PC-3 (cell line): ENCODE data around the gene TESK2. TPM values are rescaled to one million over a fixed set of nuclear protein-coding genes. Genes with fewer than 3 reads are reported as not detected.
A peak's percentile ranks its signal among the peaks of the same experiment; 100 is the strongest.

Experiments
- ATAC-seq: fragments of 200-7000 bp; cut with Tn5 transposase; 2 replicates; pipeline ENCODE4 v1.9.1; 2020; ENCODE audit warnings: mild to moderate bottlenecking, moderate library complexity
- BruUV-seq: library from RNA; stranded (reverse); fragments of 400-500 nt; replicated peaks from 2 replicates; lab custom pipeline; 2021; lab: Mats Ljungman, UMichigan
- CTCF ChIA-PET: fragments of 300-600 bp; sonication (Branson Sonifier 250); formaldehyde crosslinking; loops from one replicate; lab custom pipeline; 2022; ENCODE audit warnings: antibody characterized with exemption; lab: Charles Lee
- POLR2A ChIA-PET: fragments of 300-600 bp; sonication (Branson Sonifier 250); formaldehyde crosslinking; loops from one replicate; lab custom pipeline; 2022; ENCODE audit warnings: antibody characterized with exemption; ENCODE audit not compliant: unreplicated experiment; lab: Charles Lee
- DNase-seq: peaks from one replicate; pipeline ENCODE4 v3.0.0-alpha.2; 2015
- H2AFZ ChIP-seq: fragments of 300-600 bp; sonication (generic); 2 replicates; pipeline ENCODE4 v1.6.0; 2016; ENCODE audit warnings: antibody characterized with exemption, low read length
- H3F3A ChIP-seq: fragments of 300-600 bp; sonication (generic); one replicate; pipeline ENCODE4 v1.6.0; 2017; ENCODE audit warnings: antibody characterized with exemption, low read length, control low read depth, mild to moderate bottlenecking; ENCODE audit not compliant: unreplicated experiment
- H3K27ac ChIP-seq: fragments of 300-600 bp; sonication (generic); 2 replicates; pipeline ENCODE4 v1.5.1; 2016; ENCODE audit warnings: mild to moderate bottlenecking, low read length
- H3K27me3 ChIP-seq: fragments of 300-600 bp; sonication (generic); 2 replicates; pipeline ENCODE4 v1.6.1; 2016; ENCODE audit warnings: low read length, mixed read lengths
- H3K36me3 ChIP-seq: fragments of 300-600 bp; sonication (generic); 2 replicates; pipeline ENCODE4 v1.6.1; 2016; ENCODE audit warnings: low read depth, mixed run types, low read length, mixed read lengths
- H3K4me1 ChIP-seq: fragments of 300-600 bp; sonication (generic); 2 replicates; pipeline ENCODE4 v1.5.1; 2016; ENCODE audit warnings: low read length; ENCODE audit not compliant: insufficient read depth
- H3K4me2 ChIP-seq: fragments of 300-600 bp; sonication (generic); 2 replicates; pipeline ENCODE4 v1.6.0; 2016; ENCODE audit warnings: low read length
- H3K4me3 ChIP-seq: fragments of 300-600 bp; sonication (generic); 2 replicates; pipeline ENCODE4 v1.5.1; 2016; ENCODE audit warnings: mild to moderate bottlenecking, low read length, mixed read lengths
- H3K79me2 ChIP-seq: fragments of 300-600 bp; sonication (generic); 2 replicates; pipeline ENCODE4 v1.6.1; 2017; ENCODE audit warnings: low read length, mixed read lengths
- H3K9ac ChIP-seq: fragments of 300-600 bp; sonication (generic); 2 replicates; pipeline ENCODE4 v1.6.0; 2016; ENCODE audit warnings: mild to moderate bottlenecking, low read length
- H3K9me2 ChIP-seq: fragments of 300-600 bp; sonication (generic); replicated peaks from 2 replicates; pipeline ENCODE4 v1.6.1; 2016; ENCODE audit warnings: mixed run types, low read length, mixed read lengths
- H3K9me3 ChIP-seq: fragments of 300-600 bp; sonication (generic); 2 replicates; pipeline ENCODE4 v1.6.1; 2016; ENCODE audit warnings: low read length, mixed read lengths
- H4K20me1 ChIP-seq: fragments of 300-600 bp; sonication (generic); 2 replicates; pipeline ENCODE4 v1.6.1; 2016; ENCODE audit warnings: low read length, mixed read lengths
- CTCF ChIP-seq: fragments of 300-600 bp; sonication (generic); conservative IDR thresholded peaks from 2 replicates; pipeline ENCODE4 v1.5.1; 2017; ENCODE audit warnings: antibody characterized with exemption, low read depth, mild to moderate bottlenecking, low read length
- EZH2 ChIP-seq: fragments of 300-600 bp; sonication (generic); IDR thresholded peaks from one replicate; pipeline ENCODE4 v1.6.1; 2017; ENCODE audit warnings: antibody characterized with exemption, mild to moderate bottlenecking, low read length; ENCODE audit not compliant: unreplicated experiment
- EZH2phosphoT487 ChIP-seq: fragments of 300-600 bp; sonication (generic); IDR thresholded peaks from 2 replicates; pipeline ENCODE4 v1.6.1; 2018; ENCODE audit warnings: mild to moderate bottlenecking, antibody characterized with exemption, low read length, borderline replicate concordance
- intact Hi-C: fragments of 100-400 bp; cut with micrococcal nuclease; formaldehyde crosslinking; loops from 2 replicates; pipeline ENCODE4 v1.9.0; 2023
- total RNA-seq: library from RNA; depleted of rRNA; stranded (reverse); fragments of >200 nt; gene quantifications from 2 replicates; pipeline ENCODE4 v1.2.3, GENCODE V29; 2014

The TESK2 gene
- total RNA-seq, 1 experiment from 2014 or later, result 6.0 TPM

- Histone ChIP-seq H3K79me2 (no peaks in the 10 kb centered on the region), H3K36me3 (no peaks in the 10 kb centered on the region), H3K9ac (no peak overlapping the region), H3K9me3 (no peaks in the 10 kb centered on the region), H3K27ac (no peak overlapping the region), H3K9me2 (no peaks in the 10 kb centered on the region), H3K4me2 (no peak overlapping the region), H3K27me3 (no peaks in the 10 kb centered on the region), H2AFZ (no peak overlapping the region), H3F3A (no peaks in the 10 kb centered on the region), H4K20me1 (no peaks in the 10 kb centered on the region), H3K4me1 (peaks cover 9% of the 10 kb centered on the region), H3K4me3 (no peak overlapping the region)
- TF ChIP-seq CTCF (no peak), EZH2 (no peak), EZH2phosphoT487 (no peak)
- DNase-seq (peak; percentile 20), ATAC-seq (no peak)
- intact Hi-C loops, result no loop called here
- CTCF ChIA-PET, result no interaction called here
- POLR2A ChIA-PET, result no interaction called here
- no TSS peak for BruUV-seq
Observed at GRCh38 chr1:45444609-45445131, 46.3 kb downstream of the TESK2 start.

GRCh38 chr1:45443580-45444446 is 47.1 kb downstream of the TESK2 start:
- Histone ChIP-seq H3K36me3 (no peaks in the 10 kb centered on the region), H3K4me2 (no peak overlapping the region), H3K9ac (no peak overlapping the region), H3K27ac (no peak overlapping the region), H3K9me3 (no peaks in the 10 kb centered on the region), H4K20me1 (no peaks in the 10 kb centered on the region), H3K9me2 (no peaks in the 10 kb centered on the region), H3K27me3 (no peaks in the 10 kb centered on the region), H2AFZ (no peak overlapping the region), H3K4me1 (peaks cover 9% of the 10 kb centered on the region), H3K79me2 (no peaks in the 10 kb centered on the region), H3F3A (no peaks in the 10 kb centered on the region), H3K4me3 (no peak overlapping the region)
- ChIA-PET CTCF (no interaction called here), POLR2A (no interaction called here)
- no peak for ATAC-seq
- BruUV-seq, result no TSS peak
- DNase-seq, result no peak
- intact Hi-C loops, result no loop called here
- TF ChIP-seq EZH2 (no peak), CTCF (no peak), EZH2phosphoT487 (no peak)

GRCh38 chr1:45442272-45442671 is 48.7 kb downstream of the TESK2 start:
- H3K9me3 ChIP-seq, result no peaks in the 10 kb centered on the region
- peak; percentile 45; the same call in 1 of the 2 replicates for ATAC-seq
- TF ChIP-seq CTCF, result no peak
- no peak for TF ChIP-seq EZH2phosphoT487
- no peak for TF ChIP-seq EZH2
- no peaks in the 10 kb centered on the region for H3F3A ChIP-seq
- CTCF ChIA-PET, result no interaction called here
- no TSS peak for BruUV-seq
- H3K27me3 ChIP-seq, result no peaks in the 10 kb centered on the region
- H3K9me2 ChIP-seq, result no peaks in the 10 kb centered on the region
- intact Hi-C loops, result no loop called here
- H3K36me3 ChIP-seq, result no peaks in the 10 kb centered on the region
- H3K9ac ChIP-seq, result no peak overlapping the region
- no peaks in the 10 kb centered on the region for H3K79me2 ChIP-seq
- H3K4me2 ChIP-seq, result no peak overlapping the region
- H4K20me1 ChIP-seq, result no peaks in the 10 kb centered on the region
- H3K4me1 ChIP-seq, result peaks cover 9% of the 10 kb centered on the region
- peak; percentile 57 for DNase-seq
- H3K27ac ChIP-seq, result no peak overlapping the region
- H2AFZ ChIP-seq, result no peak overlapping the region
- H3K4me3 ChIP-seq, result no peak overlapping the region
- POLR2A ChIA-PET, result no interaction called here
